ENCODE measurements around the gene TMEM245. TPM values are rescaled to one million over a fixed set of nuclear protein-coding genes. Genes with fewer than 3 reads are reported as not detected.
A peak's percentile ranks its signal among the peaks of the same experiment; 100 is the strongest.

TMEM245 gene
- total RNA-seq: 100 to 1,000 TPM; 109 to 192 (median 137) TPM

DNA sequence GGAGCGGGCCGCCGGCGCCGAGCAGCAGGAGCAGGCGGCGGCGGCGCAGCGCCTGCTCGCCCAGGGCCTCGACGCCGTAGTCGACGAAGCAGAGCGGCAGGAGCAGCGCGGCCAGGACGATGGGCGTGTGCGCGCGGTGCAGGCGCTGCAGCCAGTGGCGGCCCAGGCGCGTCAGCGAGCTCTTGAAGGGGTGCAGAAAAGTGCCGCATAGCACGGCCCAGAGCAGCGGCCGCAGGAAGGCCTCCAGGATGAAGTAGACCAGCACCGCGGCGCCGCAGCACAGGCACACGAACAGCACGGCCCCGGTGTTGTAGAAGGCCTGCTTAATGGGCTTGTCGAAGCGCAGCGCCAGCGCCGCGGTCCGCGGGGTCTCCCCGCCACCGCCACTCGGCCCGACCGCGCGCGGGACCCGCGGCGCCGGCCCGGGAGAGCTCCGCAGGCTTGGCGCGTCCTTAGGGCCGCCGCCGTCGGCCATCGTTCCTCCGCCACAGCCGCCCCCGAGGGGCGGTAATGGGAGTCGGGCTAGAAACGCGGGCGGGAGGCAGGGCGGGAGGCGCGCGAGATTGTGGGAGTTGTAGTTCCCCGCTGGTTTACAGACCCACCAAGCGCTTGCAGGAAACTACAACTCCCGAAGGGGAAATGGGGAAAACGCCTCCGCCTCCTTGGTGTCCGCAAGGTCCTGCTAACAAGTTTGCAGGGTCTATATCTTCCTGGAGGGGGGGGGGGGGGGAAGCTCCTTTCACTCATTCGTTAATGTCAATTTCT, at the start of gene TMEM245:
TMEM245 (minus strand) TSS at position 509 of the 765 bp plus-strand sequence; CDS start at position 475, 34 bp downstream.
- WGBS: 0% methylated on average over 23 of the region's 88 CpGs
- peak; percentile 98 for DNase-seq (ENCODE audit: extremely low spot score)
- Histone ChIP-seq H3K4me3 (peak within 1 kb of the TSS; percentile 69 to 99 (median 90)), H3K9me3 (no peaks in the 10 kb centered on the region), H3K36me3 (no peaks in the 10 kb centered on the region), H3K27ac (replicated peaks in 1 of 4) (peak within 1 kb of the TSS; percentile 87 to 98 (median 94)), H3K27me3 (no peaks in the 10 kb centered on the region), H3K4me1 (peaks cover 34 to 49% (median 48%) of the 10 kb centered on the region in 4 donors)
- intact Hi-C loops (cut with DNase I): loop anchor here (5.0 kb wide), 1 partner anchor 107 kb away; the partner anchor contains the start of gene CTNNAL1
- TF ChIP-seq POLR2AphosphoS5 (IDR thresholded peaks at IDR 0.05) (peak; percentile 92 to 93), EP300 (IDR thresholded peaks at IDR 0.05) (no peak)

DNA sequence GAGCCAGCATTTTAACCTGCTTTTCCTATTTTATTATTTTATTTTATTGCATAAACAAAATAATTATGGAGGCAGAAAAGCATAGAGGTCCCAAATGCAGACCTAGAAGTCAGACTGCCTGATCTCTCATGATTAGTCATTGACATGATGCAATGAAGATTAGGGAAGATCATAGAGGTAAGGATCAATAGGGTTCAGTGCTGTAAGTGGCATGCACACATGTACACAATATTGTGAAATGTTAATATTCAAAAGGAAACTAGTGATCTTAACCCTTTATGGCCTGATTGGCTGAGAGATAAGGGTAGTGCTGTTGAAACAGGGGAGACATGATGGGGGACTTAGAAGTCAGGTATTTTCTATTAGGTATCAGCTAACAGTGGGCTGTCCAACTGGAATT, 48.4 kb upstream of the TMEM245 start:
- intact Hi-C loops (cut with DNase I): no loop called here
- TF ChIP-seq POLR2AphosphoS5 (IDR thresholded peaks at IDR 0.05) (no peak), EP300 (IDR thresholded peaks at IDR 0.05) (no peak)
- TF ChIP-seq, protein P1, sequence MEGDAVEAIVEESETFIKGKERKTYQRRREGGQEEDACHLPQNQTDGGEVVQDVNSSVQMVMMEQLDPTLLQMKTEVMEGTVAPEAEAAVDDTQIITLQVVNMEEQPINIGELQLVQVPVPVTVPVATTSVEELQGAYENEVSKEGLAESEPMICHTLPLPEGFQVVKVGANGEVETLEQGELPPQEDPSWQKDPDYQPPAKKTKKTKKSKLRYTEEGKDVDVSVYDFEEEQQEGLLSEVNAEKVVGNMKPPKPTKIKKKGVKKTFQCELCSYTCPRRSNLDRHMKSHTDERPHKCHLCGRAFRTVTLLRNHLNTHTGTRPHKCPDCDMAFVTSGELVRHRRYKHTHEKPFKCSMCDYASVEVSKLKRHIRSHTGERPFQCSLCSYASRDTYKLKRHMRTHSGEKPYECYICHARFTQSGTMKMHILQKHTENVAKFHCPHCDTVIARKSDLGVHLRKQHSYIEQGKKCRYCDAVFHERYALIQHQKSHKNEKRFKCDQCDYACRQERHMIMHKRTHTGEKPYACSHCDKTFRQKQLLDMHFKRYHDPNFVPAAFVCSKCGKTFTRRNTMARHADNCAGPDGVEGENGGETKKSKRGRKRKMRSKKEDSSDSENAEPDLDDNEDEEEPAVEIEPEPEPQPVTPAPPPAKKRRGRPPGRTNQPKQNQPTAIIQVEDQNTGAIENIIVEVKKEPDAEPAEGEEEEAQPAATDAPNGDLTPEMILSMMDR (IDR thresholded peaks at IDR 0.05): no peak

DNA sequence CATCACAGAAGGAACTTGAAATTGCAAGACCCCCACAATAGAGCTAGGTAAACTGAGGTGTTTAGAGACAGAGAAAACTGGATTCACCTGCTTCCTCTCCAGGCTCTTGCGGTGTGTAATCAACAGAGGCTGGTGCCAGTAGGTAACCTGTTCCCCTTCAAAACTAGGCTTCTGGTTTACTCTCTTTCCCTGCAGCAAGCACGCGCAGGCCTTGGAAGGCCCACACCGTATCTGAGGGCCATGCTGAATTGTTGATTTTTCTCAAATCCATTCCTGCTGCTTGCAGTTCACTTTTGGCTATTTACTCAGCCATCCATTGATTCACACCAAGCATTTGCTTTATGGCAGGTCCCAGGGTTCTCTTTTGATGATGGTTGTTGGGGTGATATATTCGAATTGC, 48.0 kb upstream of the TMEM245 start:
- 93% methylated on average over 5 of the region's 5 CpGs for WGBS
- no peaks in the 10 kb centered on the region for H3K36me3 ChIP-seq
- intact Hi-C loops (cut with DNase I): no loop called here

More for the DNA sequence above, 48.4 kb upstream of the TMEM245 start:
- no peak overlapping the region for H3K4me3 ChIP-seq
- no peak for DNase-seq (ENCODE audit: extremely low spot score)
- H3K27ac ChIP-seq (replicated peaks in 1 of 4): no peak overlapping the region
- no peaks in the 10 kb centered on the region for H3K9me3 ChIP-seq
- H3K36me3 ChIP-seq: no peaks in the 10 kb centered on the region
- peaks cover 0 to 21% (median 0%) of the 10 kb centered on the region in 4 donors for H3K27me3 ChIP-seq
- peaks cover 0 to 16% (median 11%) of the 10 kb centered on the region in 4 donors for H3K4me1 ChIP-seq

DNA sequence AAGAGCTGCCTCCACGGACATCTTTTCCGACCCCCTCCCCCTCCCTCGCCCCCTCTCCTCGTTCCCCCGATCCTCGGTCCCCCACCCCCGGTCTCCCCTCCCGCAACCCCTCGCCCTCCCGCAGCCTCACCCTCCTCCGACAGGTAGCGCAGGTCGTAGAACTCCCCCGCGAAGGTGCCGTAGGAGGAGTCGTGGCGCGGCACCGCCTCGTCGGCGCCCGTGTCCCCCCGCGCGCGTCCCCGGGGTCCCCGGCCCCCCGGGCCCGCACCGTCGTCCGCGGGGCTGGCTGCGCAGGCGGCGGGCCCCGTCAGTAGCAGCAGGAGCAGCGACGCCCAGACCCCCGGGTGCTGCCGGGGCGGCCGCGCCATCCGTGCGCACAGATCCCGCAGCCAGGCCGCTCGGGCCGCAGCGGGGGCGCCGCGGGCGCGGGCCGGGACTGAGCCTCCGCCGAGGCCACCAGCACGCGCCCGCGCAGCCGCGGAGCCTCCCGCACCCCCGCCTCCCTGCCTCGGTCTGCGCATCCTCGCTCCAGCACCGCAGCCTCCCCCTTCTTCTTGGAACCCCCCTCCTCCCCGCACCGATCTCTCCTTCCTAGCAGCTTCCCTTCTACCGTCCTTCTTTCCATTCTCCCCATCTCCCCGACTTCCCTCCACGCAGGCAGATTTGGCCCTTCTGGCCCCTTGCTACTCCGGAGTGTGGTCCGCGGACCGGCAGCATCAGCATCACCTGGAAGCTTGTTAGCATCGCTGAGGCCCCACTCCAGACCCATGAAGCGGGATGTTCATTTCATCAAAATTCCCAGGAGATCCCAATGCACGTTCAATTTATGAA, 47.2 kb upstream of the TMEM245 start, which contains the start of gene FRRS1L:
FRRS1L (minus strand) TSS at position 479 of the 831 bp plus-strand sequence; CDS start at position 368, 111 bp downstream.
- Histone ChIP-seq H3K27me3 (peaks cover 0 to 21% (median 0%) of the 10 kb centered on the region in 4 donors), H3K4me3 (peak within 1 kb of the TSS; percentile 49 to 64 (median 52)), H3K4me1 (peaks cover 0 to 16% (median 11%) of the 10 kb centered on the region in 4 donors), H3K36me3 (no peaks in the 10 kb centered on the region), H3K27ac (replicated peaks in 1 of 4) (no peak within 1 kb of the TSS), H3K9me3 (no peaks in the 10 kb centered on the region)
- intact Hi-C loops (cut with DNase I): no loop called here
- no peak for TF ChIP-seq POLR2A (IDR thresholded peaks at IDR 0.05; ENCODE audit: low read depth)
- TF ChIP-seq POLR2AphosphoS5 (IDR thresholded peaks at IDR 0.05): no peak
- WGBS: 6% methylated on average over 41 of the region's 86 CpGs
- DNase-seq (ENCODE audit: extremely low spot score): no peak

More for the DNA sequence above, 48.0 kb upstream of the TMEM245 start:
- H3K4me3 ChIP-seq: peak overlapping the region in 2 of 4 donors; percentile 49 to 52
- TF ChIP-seq, protein P1 (IDR thresholded peaks at IDR 0.05): no peak
- TF ChIP-seq POLR2A (IDR thresholded peaks at IDR 0.05; ENCODE audit: low read depth): no peak
- no peak for TF ChIP-seq EP300 (IDR thresholded peaks at IDR 0.05)
- no peak for TF ChIP-seq POLR2AphosphoS5 (IDR thresholded peaks at IDR 0.05)
- H3K27me3 ChIP-seq: peaks cover 0 to 21% (median 0%) of the 10 kb centered on the region in 4 donors
- DNase-seq (ENCODE audit: extremely low spot score): no peak
- H3K9me3 ChIP-seq: no peaks in the 10 kb centered on the region
- peaks cover 0 to 16% (median 11%) of the 10 kb centered on the region in 4 donors for H3K4me1 ChIP-seq
- no peak overlapping the region for H3K27ac ChIP-seq (replicated peaks in 1 of 4)

DNA sequence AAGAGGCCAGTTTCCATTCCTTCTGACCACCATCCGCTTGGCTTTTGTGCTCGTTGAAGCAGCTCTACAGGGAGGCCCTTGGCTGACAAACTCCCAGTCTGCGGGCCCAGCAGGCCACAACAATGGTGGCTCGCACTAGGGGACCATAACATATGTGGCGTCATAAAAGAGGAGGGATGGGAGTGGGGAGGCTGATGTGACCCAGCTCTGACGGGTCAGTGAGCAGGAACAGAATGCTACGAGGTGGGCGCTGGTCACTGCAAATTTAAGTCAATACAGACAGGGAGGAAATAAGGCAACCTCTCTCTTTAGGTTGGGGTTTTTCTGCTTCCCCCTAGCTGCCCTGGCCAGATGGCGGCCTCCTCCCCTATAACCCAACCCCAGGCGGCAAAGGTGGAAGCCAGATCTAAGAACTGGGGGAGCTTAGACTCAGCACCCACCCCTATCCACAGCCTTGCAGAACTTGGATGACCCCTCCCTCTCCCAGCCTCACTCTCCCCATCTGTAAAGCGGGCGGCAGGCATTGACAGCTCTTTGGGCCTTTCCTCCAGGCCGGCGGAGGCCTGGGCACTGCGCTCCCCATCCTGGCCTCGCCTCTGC, 46.5 kb upstream of the TMEM245 start:
- 83% methylated on average over 16 of the region's 16 CpGs for WGBS
- TF ChIP-seq, protein P1 (IDR thresholded peaks at IDR 0.05): no peak
- no peak for TF ChIP-seq POLR2A (IDR thresholded peaks at IDR 0.05; ENCODE audit: low read depth)
- no peak for TF ChIP-seq EP300 (IDR thresholded peaks at IDR 0.05)
- TF ChIP-seq POLR2AphosphoS5 (IDR thresholded peaks at IDR 0.05): no peak
- Histone ChIP-seq H3K36me3 (no peaks in the 10 kb centered on the region), H3K4me1 (peaks cover 0 to 16% (median 11%) of the 10 kb centered on the region in 4 donors), H3K27ac (replicated peaks in 1 of 4) (no peak overlapping the region), H3K4me3 (peak overlapping the region; percentile 49 to 64 (median 52)), H3K27me3 (peaks cover 0 to 21% (median 0%) of the 10 kb centered on the region in 4 donors), H3K9me3 (no peaks in the 10 kb centered on the region)
- intact Hi-C loops (cut with DNase I): no loop called here
- no peak for DNase-seq (ENCODE audit: extremely low spot score)

Measured in esophagus muscularis mucosa (tissue), 4 donors.